ENCODE data around the gene LRBA.

LRBA gene

GRCh38 chr4:150593996-150594395 is 421.1 kb downstream of the LRBA start:
- Histone ChIP-seq H4K91ac (ENCODE audit: low read depth, low read length, poor library complexity) (no peak overlapping the region), H3K36me3 (replicated peaks in 1 of 2; ENCODE audit: control insufficient read depth in 2 of 2, insufficient read depth in 2 of 2, low read length in 2 of 2) (no peaks in the 10 kb centered on the region), H2BK5ac (ENCODE audit: low read length) (no peak overlapping the region), H2BK12ac (ENCODE audit: low read length) (no peak overlapping the region), H3K23ac (ENCODE audit: low read depth, low read length, poor library complexity) (no peak overlapping the region), H3K14ac (ENCODE audit: low read length) (no peak overlapping the region), H2AK5ac (ENCODE audit: low read depth, low read length) (no peak overlapping the region), H3K4me1 (ENCODE audit: control insufficient read depth in 2 of 2, insufficient read depth in 1 of 2, low read depth in 1 of 2, low read length in 2 of 2) (peaks cover 7 to 10% of the 10 kb centered on the region in 2 donors), H4K8ac (ENCODE audit: low read depth, low read length) (no peak overlapping the region), H3K4me2 (ENCODE audit: insufficient read depth, low read length, poor library complexity, severe bottlenecking) (no peak overlapping the region), H3K9me3 (replicated peaks in 1 of 2; ENCODE audit: control insufficient read depth in 2 of 2, insufficient read depth in 1 of 2, low read depth in 1 of 2, low read length in 2 of 2) (no peaks in the 10 kb centered on the region), H3K79me1 (ENCODE audit: low read depth, low read length) (no peaks in the 10 kb centered on the region), H3K27ac (replicated peaks; ENCODE audit: low read length) (no peak overlapping the region), H2BK120ac (ENCODE audit: low read depth, low read length) (no peak overlapping the region), H3K4me3 (ENCODE audit: low read length in 2 of 2) (no peak overlapping the region), H3K4ac (ENCODE audit: low read length) (no peak overlapping the region), H2AFZ (ENCODE audit: low read length) (no peak overlapping the region), H2BK15ac (ENCODE audit: low read length) (no peak overlapping the region), H3K9ac (ENCODE audit: low read depth, low read length, poor library complexity) (no peak overlapping the region), H3K27me3 (ENCODE audit: control insufficient read depth in 3 of 3, insufficient read depth in 3 of 3, low read depth in 1 of 3, low read length in 3 of 3) (no peaks in the 10 kb centered on the region), H3K18ac (ENCODE audit: low read length) (no peak overlapping the region)
- no CpG with 5 or more reads among the region's 1 CpG for WGBS, 2 donors (ENCODE audit: extremely low coverage in 2 of 2, insufficient read length in 2 of 2, insufficient replicate concordance in 1 of 2)
- no peak for DNase-seq (ENCODE audit: low spot score)

- H3K27ac ChIP-seq (replicated peaks; ENCODE audit: low read length), result peak overlapping the region; percentile 70
- no peak for DNase-seq (ENCODE audit: low spot score)
Measured at GRCh38 chr4:150591904-150592303, 423.2 kb downstream of the LRBA start.

GRCh38 chr4:150591406-150591805 is 423.7 kb downstream of the LRBA start:
- Histone ChIP-seq H3K4ac (ENCODE audit: low read length) (no peak overlapping the region), H3K36me3 (replicated peaks in 1 of 2; ENCODE audit: control insufficient read depth in 2 of 2, insufficient read depth in 2 of 2, low read length in 2 of 2) (no peaks in the 10 kb centered on the region), H3K27ac (replicated peaks; ENCODE audit: low read length) (peak overlapping the region; percentile 70), H2BK12ac (ENCODE audit: low read length) (no peak overlapping the region), H3K79me1 (ENCODE audit: low read depth, low read length) (no peaks in the 10 kb centered on the region), H3K18ac (ENCODE audit: low read length) (peak overlapping the region; percentile 60), H3K4me3 (ENCODE audit: low read length in 2 of 2) (no peak overlapping the region), H3K9ac (ENCODE audit: low read depth, low read length, poor library complexity) (no peak overlapping the region), H3K14ac (ENCODE audit: low read length) (no peak overlapping the region), H4K91ac (ENCODE audit: low read depth, low read length, poor library complexity) (no peak overlapping the region), H2BK15ac (ENCODE audit: low read length) (no peak overlapping the region), H2AFZ (ENCODE audit: low read length) (peak overlapping the region; percentile 68), H4K8ac (ENCODE audit: low read depth, low read length) (no peak overlapping the region), H2BK5ac (ENCODE audit: low read length) (no peak overlapping the region), H3K27me3 (ENCODE audit: control insufficient read depth in 3 of 3, insufficient read depth in 3 of 3, low read depth in 1 of 3, low read length in 3 of 3) (no peaks in the 10 kb centered on the region), H3K4me2 (ENCODE audit: insufficient read depth, low read length, poor library complexity, severe bottlenecking) (peak overlapping the region; percentile 26), H3K23ac (ENCODE audit: low read depth, low read length, poor library complexity) (no peak overlapping the region), H3K9me3 (replicated peaks in 1 of 2; ENCODE audit: control insufficient read depth in 2 of 2, insufficient read depth in 1 of 2, low read depth in 1 of 2, low read length in 2 of 2) (no peaks in the 10 kb centered on the region), H3K4me1 (ENCODE audit: control insufficient read depth in 2 of 2, insufficient read depth in 1 of 2, low read depth in 1 of 2, low read length in 2 of 2) (peaks cover 7 to 10% of the 10 kb centered on the region in 2 donors), H2AK5ac (ENCODE audit: low read depth, low read length) (no peak overlapping the region), H2BK120ac (ENCODE audit: low read depth, low read length) (no peak overlapping the region)
- WGBS, 2 donors (ENCODE audit: extremely low coverage in 2 of 2, insufficient read length in 2 of 2, insufficient replicate concordance in 1 of 2), result no CpG with 5 or more reads among the region's 5 CpGs
- peak; percentile 24 for DNase-seq (ENCODE audit: low spot score)

More at GRCh38 chr4:150591904-150592303, 423.2 kb downstream of the LRBA start:
- no peak overlapping the region for H3K14ac ChIP-seq (ENCODE audit: low read length)
- no peak overlapping the region for H3K23ac ChIP-seq (ENCODE audit: low read depth, low read length, poor library complexity)
- H3K79me1 ChIP-seq (ENCODE audit: low read depth, low read length), result no peaks in the 10 kb centered on the region
- no peak overlapping the region for H3K9ac ChIP-seq (ENCODE audit: low read depth, low read length, poor library complexity)
- H2AFZ ChIP-seq (ENCODE audit: low read length), result peak overlapping the region; percentile 68
- H2BK12ac ChIP-seq (ENCODE audit: low read length), result no peak overlapping the region
- H3K4ac ChIP-seq (ENCODE audit: low read length), result no peak overlapping the region
- H3K36me3 ChIP-seq (replicated peaks in 1 of 2; ENCODE audit: control insufficient read depth in 2 of 2, insufficient read depth in 2 of 2, low read length in 2 of 2), result no peaks in the 10 kb centered on the region
- H2AK5ac ChIP-seq (ENCODE audit: low read depth, low read length), result no peak overlapping the region
- peak overlapping the region; percentile 60 for H3K18ac ChIP-seq (ENCODE audit: low read length)
- H2BK15ac ChIP-seq (ENCODE audit: low read length), result no peak overlapping the region
- H4K91ac ChIP-seq (ENCODE audit: low read depth, low read length, poor library complexity), result no peak overlapping the region
- H3K27me3 ChIP-seq (ENCODE audit: control insufficient read depth in 3 of 3, insufficient read depth in 3 of 3, low read depth in 1 of 3, low read length in 3 of 3), result no peaks in the 10 kb centered on the region
- H3K4me2 ChIP-seq (ENCODE audit: insufficient read depth, low read length, poor library complexity, severe bottlenecking), result no peak overlapping the region
- H3K4me3 ChIP-seq (ENCODE audit: low read length in 2 of 2), result no peak overlapping the region
- no peak overlapping the region for H2BK120ac ChIP-seq (ENCODE audit: low read depth, low read length)
- H2BK5ac ChIP-seq (ENCODE audit: low read length), result no peak overlapping the region
- no peaks in the 10 kb centered on the region for H3K9me3 ChIP-seq (replicated peaks in 1 of 2; ENCODE audit: control insufficient read depth in 2 of 2, insufficient read depth in 1 of 2, low read depth in 1 of 2, low read length in 2 of 2)
- no CpG with 5 or more reads among the region's 4 CpGs for WGBS, 2 donors (ENCODE audit: extremely low coverage in 2 of 2, insufficient read length in 2 of 2, insufficient replicate concordance in 1 of 2)
- peaks cover 7 to 10% of the 10 kb centered on the region in 2 donors for H3K4me1 ChIP-seq (ENCODE audit: control insufficient read depth in 2 of 2, insufficient read depth in 1 of 2, low read depth in 1 of 2, low read length in 2 of 2)
- H4K8ac ChIP-seq (ENCODE audit: low read depth, low read length), result no peak overlapping the region

GRCh38 chr4:150590631-150591030 is 424.5 kb downstream of the LRBA start:
- Histone ChIP-seq H3K18ac (ENCODE audit: low read length) (no peak overlapping the region), H2BK12ac (ENCODE audit: low read length) (no peak overlapping the region), H3K36me3 (replicated peaks in 1 of 2; ENCODE audit: control insufficient read depth in 2 of 2, insufficient read depth in 2 of 2, low read length in 2 of 2) (no peaks in the 10 kb centered on the region), H3K9ac (ENCODE audit: low read depth, low read length, poor library complexity) (no peak overlapping the region), H2BK5ac (ENCODE audit: low read length) (no peak overlapping the region), H3K4me1 (ENCODE audit: control insufficient read depth in 2 of 2, insufficient read depth in 1 of 2, low read depth in 1 of 2, low read length in 2 of 2) (peaks cover 7 to 10% of the 10 kb centered on the region in 2 donors), H3K23ac (ENCODE audit: low read depth, low read length, poor library complexity) (no peak overlapping the region), H3K79me1 (ENCODE audit: low read depth, low read length) (no peaks in the 10 kb centered on the region), H3K4me3 (ENCODE audit: low read length in 2 of 2) (no peak overlapping the region), H4K8ac (ENCODE audit: low read depth, low read length) (no peak overlapping the region), H2AK5ac (ENCODE audit: low read depth, low read length) (no peak overlapping the region), H4K91ac (ENCODE audit: low read depth, low read length, poor library complexity) (no peak overlapping the region), H3K4ac (ENCODE audit: low read length) (no peak overlapping the region), H3K27ac (replicated peaks; ENCODE audit: low read length) (no peak overlapping the region), H3K4me2 (ENCODE audit: insufficient read depth, low read length, poor library complexity, severe bottlenecking) (no peak overlapping the region), H3K9me3 (replicated peaks in 1 of 2; ENCODE audit: control insufficient read depth in 2 of 2, insufficient read depth in 1 of 2, low read depth in 1 of 2, low read length in 2 of 2) (no peaks in the 10 kb centered on the region), H2BK15ac (ENCODE audit: low read length) (no peak overlapping the region), H3K14ac (ENCODE audit: low read length) (no peak overlapping the region), H2BK120ac (ENCODE audit: low read depth, low read length) (no peak overlapping the region), H2AFZ (ENCODE audit: low read length) (no peak overlapping the region), H3K27me3 (ENCODE audit: control insufficient read depth in 3 of 3, insufficient read depth in 3 of 3, low read depth in 1 of 3, low read length in 3 of 3) (no peaks in the 10 kb centered on the region)
- DNase-seq (ENCODE audit: low spot score), result no peak
- WGBS, 2 donors (ENCODE audit: extremely low coverage in 2 of 2, insufficient read length in 2 of 2, insufficient replicate concordance in 1 of 2), result no CpG with 5 or more reads among the region's 5 CpGs
